CD4-positive, alpha-beta T cell (primary cell): ENCODE measurements around the gene RNASEH1. TPM values are rescaled to one million over a fixed set of nuclear protein-coding genes. Genes with fewer than 3 reads are reported as not detected.

Experiments used
- ATAC-seq: fragments of 200-7000 bp; cut with Tn5 transposase; one replicate; pipeline ENCODE4 v1.10.0; 2022; ENCODE audit warnings: mild to moderate bottlenecking; ENCODE audit not compliant: poor library complexity
- CTCF ChIA-PET: fragments of 350-600 bp; sonication (Branson Sonifier 250); formaldehyde crosslinking; loops from one replicate; lab custom pipeline; 2021; ENCODE audit warnings: antibody characterized with exemption, inconsistent platforms; lab: Charles Lee
- POLR2A ChIA-PET: fragments of 350-600 bp; sonication (Branson Sonifier 250); formaldehyde crosslinking; loops from one replicate; lab custom pipeline; 2021; ENCODE audit warnings: antibody characterized with exemption, inconsistent platforms; lab: Charles Lee
- DNase-seq, 14 experiments: peaks; one replicate each; pipeline ENCODE4 v3.0.0-alpha.2; 2013 to 2020; ENCODE audit warnings: mixed read lengths in 2 of 14
- H3K27ac ChIP-seq, 2 donors: one replicate each; pipeline versions ENCODE4 v1.5.1 to v1.7.0; 2013; ENCODE audit warnings: low read length in 2 of 2, low read depth in 1 of 2, mild to moderate bottlenecking in 1 of 2
- H3K27me3 ChIP-seq, 2 experiments: 1 replicate in 1 of 2; 2 replicates in 1 of 2; pipeline versions ENCODE4 v1.6.1 to v1.7.0; 2013; ENCODE audit warnings: low read length in 2 of 2, control low read depth in 1 of 2, mild to moderate bottlenecking in 1 of 2, moderate library complexity in 1 of 2; ENCODE audit not compliant: insufficient read depth in 2 of 2, control insufficient read depth in 1 of 2
- H3K36me3 ChIP-seq: one replicate; pipeline ENCODE4 v1.6.1; 2013; ENCODE audit warnings: low read length, control low read depth; ENCODE audit not compliant: insufficient read depth
- H3K4me1 ChIP-seq: one replicate; pipeline ENCODE4 v1.6.1; 2013; ENCODE audit warnings: low read length, control low read depth; ENCODE audit not compliant: insufficient read depth
- H3K4me3 ChIP-seq: one replicate; pipeline ENCODE4 v1.5.1; 2013; ENCODE audit warnings: mild to moderate bottlenecking, low read length, moderate library complexity
- H3K9me3 ChIP-seq, 2 experiments: 1 replicate in 1 of 2; 2 replicates in 1 of 2; pipeline versions ENCODE4 v1.6.1 to v1.7.0; 2013; ENCODE audit warnings: low read length in 2 of 2, mild to moderate bottlenecking in 2 of 2, control low read depth in 1 of 2, moderate library complexity in 1 of 2; ENCODE audit not compliant: control insufficient read depth in 1 of 2, insufficient read depth in 1 of 2
- H3K27ac Mint-ChIP-seq: one replicate; pipeline ENCODE4 v1.8.0; 2020; ENCODE audit warnings: mixed read lengths
- H3K27me3 Mint-ChIP-seq: one replicate; pipeline ENCODE4 v1.8.0; 2021; ENCODE audit warnings: mixed read lengths
- H3K36me3 Mint-ChIP-seq: one replicate; pipeline ENCODE4 v1.8.0; 2021; ENCODE audit warnings: low read depth, mixed read lengths
- H3K4me1 Mint-ChIP-seq: one replicate; pipeline ENCODE4 v1.8.0; 2021; ENCODE audit warnings: low read depth, mixed read lengths
- H3K4me3 Mint-ChIP-seq: one replicate; pipeline ENCODE4 v1.8.0; 2020; ENCODE audit warnings: mild to moderate bottlenecking, mixed read lengths
- H3K9me3 Mint-ChIP-seq: one replicate; pipeline ENCODE4 v1.8.0; 2020; ENCODE audit warnings: mixed read lengths
- CTCF ChIP-seq: fragments of 200-600 bp; IDR thresholded peaks from one replicate; pipeline ENCODE4 v1.8.0; 2022; ENCODE audit warnings: antibody characterized with exemption, mild to moderate bottlenecking
- intact Hi-C, 2 experiments: fragments of 100-400 bp; cut with DNase I in 1 of 2; cut with micrococcal nuclease in 1 of 2; formaldehyde crosslinking; loops; one replicate each; pipeline versions ENCODE4 v1.15.1 to v1.9.0; 2023 to 2025; cut with DNase I, micrococcal nuclease
- total RNA-seq, 174 experiments: library from RNA in 2 of 174; stranded (reverse) in 2 of 174; gene quantifications; one replicate each; pipeline ENCODE4 v1.2.3 and lab custom pipeline; 2021 to 2026

The RNASEH1 gene
- total RNA-seq, 2 experiments from 2014 or later = 31.5 to 31.9 TPM

DNA sequence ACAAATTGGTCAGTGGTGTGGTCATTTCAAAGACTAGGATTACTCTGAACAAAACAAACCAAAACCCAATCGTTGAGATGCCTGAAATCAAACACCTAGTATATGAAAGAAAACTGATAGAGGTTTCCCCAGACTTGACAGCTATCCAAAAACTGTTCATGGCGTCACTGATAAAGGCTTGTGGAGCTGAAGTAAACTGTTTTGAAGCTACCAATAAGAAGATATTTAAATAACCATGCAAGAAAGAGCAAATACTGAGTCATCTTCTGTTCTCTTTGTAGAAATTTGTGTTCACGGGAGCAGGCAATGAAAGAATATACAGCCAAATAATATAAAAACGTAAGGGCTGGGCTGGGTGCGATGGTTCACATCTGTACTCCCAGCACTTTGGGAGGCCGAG is 29.3 kb upstream of the RNASEH1 start:
- H3K4me1 Mint-ChIP-seq = no peaks in the 10 kb centered on the region
- ATAC-seq (no peak), DNase-seq (no peak)
- no peak overlapping the region for H3K4me3 Mint-ChIP-seq
- Histone ChIP-seq H3K27me3 (no peaks in the 10 kb centered on the region), H3K4me1 (no peaks in the 10 kb centered on the region), H3K36me3 (peaks cover 21% of the 10 kb centered on the region), H3K27ac (no peak overlapping the region), H3K4me3 (no peak overlapping the region), H3K9me3 (no peaks in the 10 kb centered on the region)
- ChIA-PET POLR2A (no interaction called here), CTCF (no interaction called here)
- no peak overlapping the region for H3K27ac Mint-ChIP-seq
- TF ChIP-seq CTCF = no peak
- no peaks in the 10 kb centered on the region for H3K27me3 Mint-ChIP-seq
- no peaks in the 10 kb centered on the region for H3K9me3 Mint-ChIP-seq
- peaks cover 57% of the 10 kb centered on the region for H3K36me3 Mint-ChIP-seq
- intact Hi-C loops = no loop called here

- peaks cover 58% of the 10 kb centered on the region for H3K36me3 Mint-ChIP-seq
- H3K9me3 Mint-ChIP-seq = no peaks in the 10 kb centered on the region
- Histone ChIP-seq H3K9me3 (no peaks in the 10 kb centered on the region), H3K27ac (no peak overlapping the region), H3K36me3 (peaks cover 22% of the 10 kb centered on the region), H3K4me1 (no peaks in the 10 kb centered on the region), H3K27me3 (no peaks in the 10 kb centered on the region), H3K4me3 (no peak overlapping the region)
- TF ChIP-seq CTCF = no peak
- POLR2A ChIA-PET = no interaction called here
- H3K4me3 Mint-ChIP-seq = no peak overlapping the region
- CTCF ChIA-PET = no interaction called here
- DNase-seq (no peak), ATAC-seq (no peak)
- H3K4me1 Mint-ChIP-seq = no peaks in the 10 kb centered on the region
- no peaks in the 10 kb centered on the region for H3K27me3 Mint-ChIP-seq
- intact Hi-C loops = no loop called here
- H3K27ac Mint-ChIP-seq = no peak overlapping the region
These were observed 28.9 kb upstream of the RNASEH1 start for GRCh38 chr2:3587021-3587420.

DNA sequence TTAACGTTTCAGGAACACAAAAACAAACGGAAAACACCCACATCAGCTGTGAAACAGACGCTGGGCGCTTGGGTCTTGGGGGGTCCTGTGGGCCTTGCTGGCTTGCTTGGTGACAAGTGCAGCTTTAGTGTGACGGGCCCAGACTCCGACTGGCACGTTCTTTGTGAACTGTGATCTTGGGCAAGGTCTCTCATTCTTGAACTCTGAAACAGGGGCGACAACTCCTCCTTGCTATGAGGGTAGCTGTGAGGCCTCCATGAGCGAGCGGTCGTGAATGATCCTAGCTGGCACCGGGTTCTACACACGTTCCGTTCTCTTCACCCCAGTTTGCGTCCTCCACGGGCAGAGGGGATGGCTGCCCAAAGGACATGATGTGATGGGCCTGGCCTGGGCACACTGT is 28.1 kb upstream of the RNASEH1 start:
- Histone ChIP-seq H3K4me1 (no peaks in the 10 kb centered on the region), H3K27ac (no peak overlapping the region), H3K9me3 (no peaks in the 10 kb centered on the region), H3K36me3 (peaks cover 30% of the 10 kb centered on the region), H3K27me3 (no peaks in the 10 kb centered on the region), H3K4me3 (no peak overlapping the region)
- Mint-ChIP-seq H3K27me3 (no peaks in the 10 kb centered on the region), H3K36me3 (peaks cover 66% of the 10 kb centered on the region), H3K27ac (no peak overlapping the region), H3K4me1 (no peaks in the 10 kb centered on the region), H3K4me3 (no peak overlapping the region), H3K9me3 (no peaks in the 10 kb centered on the region)
- intact Hi-C loops = no loop called here
- POLR2A ChIA-PET = no interaction called here
- no peak for DNase-seq
- CTCF ChIA-PET = no interaction called here
- no peak for TF ChIP-seq CTCF
- ATAC-seq = no peak
